GM12878 (cell line): Measurements from ENCODE around the gene TNP2. TPM values are rescaled to one million over a fixed set of nuclear protein-coding genes. Genes with fewer than 3 reads are reported as not detected.

Experiments
- ATAC-seq: fragments of 200-7000 bp; cut with Tn5 transposase; 3 replicates; pipeline ENCODE4 v1.9.1; 2020; ENCODE audit warnings: mild to moderate bottlenecking, moderate library complexity
- BruUV-seq: library from RNA; stranded (reverse); fragments of 400-500 nt; replicated peaks from 2 replicates; lab custom pipeline; 2021; lab: Mats Ljungman, UMichigan
- CTCF ChIA-PET: fragments of 300-600 bp; sonication (Branson Sonifier 250); formaldehyde crosslinking; extraction: SDS; loops from one replicate; lab custom pipeline; 2021; ENCODE audit warnings: inconsistent platforms; lab: Yijun Ruan, JAX
- POLR2A ChIA-PET: fragments of 350-600 bp; formaldehyde crosslinking; extraction: SDS; loops from one replicate; lab custom pipeline; 2021; ENCODE audit warnings: inconsistent platforms; lab: Charles Lee
- RAD21 ChIA-PET: fragments of 300-600 bp; sonication (Branson Sonifier 250); formaldehyde crosslinking; loops from one replicate; lab custom pipeline; 2023; ENCODE audit warnings: antibody characterized with exemption; ENCODE audit not compliant: unreplicated experiment; lab: Charles Lee
- SMC1A ChIA-PET: fragments of 300-600 bp; sonication (Branson Sonifier 250); formaldehyde crosslinking; loops from one replicate; lab custom pipeline; 2023; ENCODE audit not compliant: unreplicated experiment, uncharacterized antibody; lab: Charles Lee
- DNase-seq: peaks from one replicate; pipeline ENCODE4 v3.0.0-alpha.2; 2011; ENCODE audit warnings: low read depth, low spot score
- FAIRE-seq: peaks from 3 replicates; lab custom pipeline; 2011; peaks lifted over from hg19 to GRCh38; lab: Jason Lieb, UNC
- H2AFZ ChIP-seq: 2 replicates; pipeline ENCODE4 v1.6.0; 2011; ENCODE audit warnings: low read depth, low read length, control low read depth; ENCODE audit not compliant: control insufficient read depth
- H3K27ac ChIP-seq: 2 replicates; pipeline ENCODE4 v1.5.1; 2011; ENCODE audit warnings: control low read depth; ENCODE audit not compliant: control insufficient read depth, insufficient read depth
- H3K27me3 ChIP-seq, 2 experiments: replicated peaks in 1 of 2; 2 replicates each; pipeline versions ENCODE4 v1.6.0 to v1.6.1; 2011; ENCODE audit warnings: low read length in 1 of 2; ENCODE audit not compliant: control insufficient read depth in 2 of 2, insufficient read depth in 2 of 2
- H3K36me3 ChIP-seq, 2 experiments: 2 replicates each; pipeline ENCODE4 v1.5.1; 2011; ENCODE audit warnings: low read length in 1 of 2; ENCODE audit not compliant: control insufficient read depth in 2 of 2, insufficient read depth in 2 of 2
- H3K4me1 ChIP-seq: 2 replicates; pipeline ENCODE4 v1.6.1; 2011; ENCODE audit warnings: mild to moderate bottlenecking, low read length, moderate library complexity, mixed read lengths; ENCODE audit not compliant: control insufficient read depth, insufficient read depth
- H3K4me2 ChIP-seq: 2 replicates; pipeline ENCODE4 v1.6.0; 2011; ENCODE audit warnings: control low read depth; ENCODE audit not compliant: control insufficient read depth, insufficient read depth
- H3K4me3 ChIP-seq: fragments of 200-600 bp; sonication (generic); 2 replicates; pipeline ENCODE4 v1.5.1; 2016
- H3K79me2 ChIP-seq: 2 replicates; pipeline ENCODE4 v1.6.0; 2011; ENCODE audit warnings: low read length; ENCODE audit not compliant: control insufficient read depth, insufficient read depth
- H3K9ac ChIP-seq: 2 replicates; pipeline ENCODE4 v1.8.0; 2011; ENCODE audit warnings: low read length, control low read depth, mixed read lengths; ENCODE audit not compliant: control insufficient read depth, insufficient read depth
- H3K9me3 ChIP-seq: replicated peaks from 3 replicates; pipeline ENCODE4 v1.5.1; 2011; ENCODE audit warnings: mild to moderate bottlenecking, low read length; ENCODE audit not compliant: control insufficient read depth, insufficient read depth
- H4K20me1 ChIP-seq: 2 replicates; pipeline ENCODE4 v1.6.0; 2011; ENCODE audit not compliant: control insufficient read depth, insufficient read depth
- ASH2L ChIP-seq: fragments of 300-600, 200-600 bp; sonication (generic); IDR thresholded peaks from 2 replicates; pipeline ENCODE4 v1.6.1; 2017; ENCODE audit warnings: low read depth, mild to moderate bottlenecking, borderline replicate concordance
- BACH1 ChIP-seq: fragments of 450-650 bp; IDR thresholded peaks from 2 replicates; pipeline ENCODE4 v1.6.1; 2017; ENCODE audit warnings: mild to moderate bottlenecking, borderline replicate concordance
- EGR1 ChIP-seq, 2 experiments: IDR thresholded peaks; 1 replicate in 1 of 2; 2 replicates in 1 of 2; pipeline ENCODE4 v1.6.1; 2011 to 2012; ENCODE audit warnings: low read depth in 2 of 2, low read length in 2 of 2, borderline replicate concordance in 1 of 2, mild to moderate bottlenecking in 1 of 2, moderate library complexity in 1 of 2
- SIX5 ChIP-seq: IDR thresholded peaks from 2 replicates; pipeline ENCODE4 v1.6.1; 2011; ENCODE audit warnings: mild to moderate bottlenecking, low read depth, low read length, moderate library complexity; ENCODE audit not compliant: severe bottlenecking
- WGBS: methylation state at CpG from one replicate; pipeline ENCODE4 v1.1.6; 2016; ENCODE audit warnings: low lambda C conversion rate; ENCODE audit not compliant: insufficient replicate concordance, insufficient coverage; ENCODE audit errors: missing lambda C conversion rate; 5-methylcytosine and 5-hydroxymethylcytosine counted together
- in situ Hi-C: fragments of 300-500 bp; cut with MboI; formaldehyde crosslinking; loops from 9 replicates; pipeline ENCODE4 v1.14.3; 2018; ENCODE audit warnings: mixed read lengths
- intact Hi-C: fragments of 100-400 bp; cut with micrococcal nuclease; formaldehyde crosslinking; loops from one replicate; pipeline ENCODE4 v1.14.2; 2022; ENCODE audit not compliant: unreplicated experiment
- polyA plus RNA-seq, 11 experiments: library from polyadenylated mRNA; depleted of rRNA in 4 of 11; unstranded in 6 of 11; stranded (reverse) in 5 of 11; fragments of >200 nt; fragmentation: Nextera tagmentation in 4 of 11; fragmentation: Illumina TruSeq in 1 of 11; extraction: Ambion mirVana in 4 of 11; extraction: Trizol in 1 of 11; gene quantifications; 1 replicate in 1 of 11; 2 replicates in 10 of 11; pipeline versions ENCODE4 v1.2.1 to v1.2.3, GENCODE V29; 2011 to 2016; ENCODE audit warnings: inconsistent platforms in 2 of 11, missing spikeins in 2 of 11, low read depth in 1 of 11
- total RNA-seq, 4 experiments: library from RNA; depleted of rRNA in 3 of 4; stranded (reverse); fragments of >200 nt in 3 of 4; fragmentation: Illumina TruSeq in 1 of 4; extraction: Trizol in 1 of 4; gene quantifications; 2 replicates each; pipeline versions ENCODE4 v1.2.1 to v1.2.3, GENCODE V29; 2013 to 2021
- TF ChIP-seq, protein P1 (sequence below): fragments of 450-650 bp; IDR thresholded peaks from 2 replicates; pipeline ENCODE4 v1.6.1; 2017; ENCODE audit warnings: antibody characterized with exemption, mild to moderate bottlenecking, moderate library complexity
- TF ChIP-seq, protein P2 (sequence below): fragments of 450-650 bp; IDR thresholded peaks from 2 replicates; pipeline ENCODE4 v1.6.1; 2017; ENCODE audit warnings: mild to moderate bottlenecking, low read depth, inconsistent platforms; ENCODE audit not compliant: poor library complexity, severe bottlenecking

TNP2 gene
- total and polyA plus RNA-seq, 10 of the 15 experiments (the other 5 are each of a cell fraction or from before 2014, with no cell fraction given) = not detected

DNA sequence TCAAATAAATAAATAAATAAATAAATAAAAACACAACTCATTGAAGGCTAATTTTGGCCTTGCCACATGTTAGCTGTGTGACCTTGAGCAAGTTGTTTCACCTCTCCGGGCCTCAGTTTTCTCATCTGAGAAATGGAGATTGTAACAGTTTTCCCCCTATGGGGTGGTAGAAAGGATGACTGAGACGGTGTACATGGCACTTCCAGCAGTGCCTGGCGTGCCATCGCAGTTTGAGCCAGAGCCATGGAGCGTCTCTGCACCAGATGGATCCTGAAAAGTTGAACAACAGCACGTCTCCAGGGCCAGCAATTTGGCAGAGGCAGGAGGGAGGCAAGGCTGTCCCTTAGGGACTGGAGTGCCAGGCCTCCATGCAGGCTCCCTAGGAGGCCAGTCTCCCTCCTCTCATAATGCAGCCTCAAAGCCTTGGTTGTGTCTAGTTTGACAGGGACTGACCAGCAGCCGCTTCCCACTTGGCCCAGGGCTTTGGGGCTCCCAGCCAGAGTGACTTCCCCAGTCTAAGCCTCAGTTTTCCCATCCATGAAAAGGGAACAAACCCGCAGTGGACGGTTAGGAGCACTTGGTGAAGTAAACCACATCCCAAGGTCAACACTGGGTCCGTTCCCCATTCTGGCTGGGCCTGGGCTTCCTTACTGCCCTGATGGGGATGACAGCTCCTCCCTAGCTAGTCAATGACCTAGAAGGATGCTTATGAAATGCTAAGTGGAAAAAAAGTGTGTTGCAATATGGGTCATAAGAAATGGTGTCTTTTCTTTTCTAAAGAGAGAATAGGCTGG lies 32.5 kb downstream of the TNP2 start:
- H2AFZ ChIP-seq = no peak overlapping the region
- TF ChIP-seq, protein P1, sequence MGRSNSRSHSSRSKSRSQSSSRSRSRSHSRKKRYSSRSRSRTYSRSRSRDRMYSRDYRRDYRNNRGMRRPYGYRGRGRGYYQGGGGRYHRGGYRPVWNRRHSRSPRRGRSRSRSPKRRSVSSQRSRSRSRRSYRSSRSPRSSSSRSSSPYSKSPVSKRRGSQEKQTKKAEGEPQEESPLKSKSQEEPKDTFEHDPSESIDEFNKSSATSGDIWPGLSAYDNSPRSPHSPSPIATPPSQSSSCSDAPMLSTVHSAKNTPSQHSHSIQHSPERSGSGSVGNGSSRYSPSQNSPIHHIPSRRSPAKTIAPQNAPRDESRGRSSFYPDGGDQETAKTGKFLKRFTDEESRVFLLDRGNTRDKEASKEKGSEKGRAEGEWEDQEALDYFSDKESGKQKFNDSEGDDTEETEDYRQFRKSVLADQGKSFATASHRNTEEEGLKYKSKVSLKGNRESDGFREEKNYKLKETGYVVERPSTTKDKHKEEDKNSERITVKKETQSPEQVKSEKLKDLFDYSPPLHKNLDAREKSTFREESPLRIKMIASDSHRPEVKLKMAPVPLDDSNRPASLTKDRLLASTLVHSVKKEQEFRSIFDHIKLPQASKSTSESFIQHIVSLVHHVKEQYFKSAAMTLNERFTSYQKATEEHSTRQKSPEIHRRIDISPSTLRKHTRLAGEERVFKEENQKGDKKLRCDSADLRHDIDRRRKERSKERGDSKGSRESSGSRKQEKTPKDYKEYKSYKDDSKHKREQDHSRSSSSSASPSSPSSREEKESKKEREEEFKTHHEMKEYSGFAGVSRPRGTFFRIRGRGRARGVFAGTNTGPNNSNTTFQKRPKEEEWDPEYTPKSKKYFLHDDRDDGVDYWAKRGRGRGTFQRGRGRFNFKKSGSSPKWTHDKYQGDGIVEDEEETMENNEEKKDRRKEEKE = no peak
- no peak for TF ChIP-seq EGR1 (IDR thresholded peaks at IDR 0.05; ENCODE audit: borderline replicate concordance in 1 of 2, low read depth in 2 of 2, low read length in 2 of 2)
- no peak for TF ChIP-seq ASH2L
- TF ChIP-seq, protein P2, sequence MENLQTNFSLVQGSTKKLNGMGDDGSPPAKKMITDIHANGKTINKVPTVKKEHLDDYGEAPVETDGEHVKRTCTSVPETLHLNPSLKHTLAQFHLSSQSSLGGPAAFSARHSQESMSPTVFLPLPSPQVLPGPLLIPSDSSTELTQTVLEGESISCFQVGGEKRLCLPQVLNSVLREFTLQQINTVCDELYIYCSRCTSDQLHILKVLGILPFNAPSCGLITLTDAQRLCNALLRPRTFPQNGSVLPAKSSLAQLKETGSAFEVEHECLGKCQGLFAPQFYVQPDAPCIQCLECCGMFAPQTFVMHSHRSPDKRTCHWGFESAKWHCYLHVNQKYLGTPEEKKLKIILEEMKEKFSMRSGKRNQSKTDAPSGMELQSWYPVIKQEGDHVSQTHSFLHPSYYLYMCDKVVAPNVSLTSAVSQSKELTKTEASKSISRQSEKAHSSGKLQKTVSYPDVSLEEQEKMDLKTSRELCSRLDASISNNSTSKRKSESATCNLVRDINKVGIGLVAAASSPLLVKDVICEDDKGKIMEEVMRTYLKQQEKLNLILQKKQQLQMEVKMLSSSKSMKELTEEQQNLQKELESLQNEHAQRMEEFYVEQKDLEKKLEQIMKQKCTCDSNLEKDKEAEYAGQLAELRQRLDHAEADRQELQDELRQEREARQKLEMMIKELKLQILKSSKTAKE = no peak
- TF ChIP-seq SIX5 = no peak
- TF ChIP-seq BACH1 = no peak
- H3K27ac ChIP-seq = no peak overlapping the region
- ATAC-seq (no peak), DNase-seq (no peak), FAIRE-seq (no peak)
- no TSS peak for BruUV-seq
- ChIA-PET CTCF (interaction anchor here (0.6 to 1.9 kb wide), 6 partner anchors 16 to 272 kb away, joined by 3 to 7 read pairs (median 4); partner anchors contain the start of gene SOCS1), POLR2A (interaction anchor here (0.6 to 3.1 kb wide), 9 partner anchors 10 to 79 kb away, joined by 3 to 12 read pairs (median 6); partner anchors contain the start of gene SOCS1), RAD21 (interaction anchor here (0.9 to 2.3 kb wide), 5 partner anchors 9 to 19 kb away, joined by 3 to 7 read pairs (median 3); no protein-coding TSS in a partner anchor), SMC1A (interaction anchor here (0.9 to 2.2 kb wide), 8 partner anchors 9 to 62 kb away, joined by 3 to 12 read pairs (median 4); partner anchors contain the start of gene SOCS1)
- intact Hi-C loops = no loop called here
- no peaks in the 10 kb centered on the region for H3K79me2 ChIP-seq
- no peak overlapping the region for H3K9ac ChIP-seq
- 70% methylated on average over 10 of the region's 10 CpGs for WGBS
- H3K4me2 ChIP-seq = no peak overlapping the region
- H3K4me1 ChIP-seq = peaks cover 22% of the 10 kb centered on the region
- H3K27me3 ChIP-seq = no peaks in the 10 kb centered on the region
- no peaks in the 10 kb centered on the region for H4K20me1 ChIP-seq
- in situ Hi-C loops = no loop called here
- H3K9me3 ChIP-seq = no peaks in the 10 kb centered on the region
- H3K36me3 ChIP-seq = no peaks in the 10 kb centered on the region
- H3K4me3 ChIP-seq = no peak overlapping the region
